Stimulated activated CD8-positive, alpha-beta memory T cell treated with anti-CD3 and anti-CD28 coated beads, Interleukin-2, amount 100 ng/mL, for 48 hours (primary cell): ENCODE data around the gene IL1RAPL2.

Experiments used
- DNase-seq, 2 donors: peaks; one replicate each; pipeline ENCODE4 v3.0.0-alpha.2; 2020; ENCODE audit warnings: low read depth in 2 of 2

Gene IL1RAPL2

GRCh38 chrX:105267167-105267566 lies 701.2 kb downstream of the IL1RAPL2 start:
- no peak for DNase-seq

- DNase-seq = no peak
Measured at GRCh38 chrX:105269386-105269785, 703.4 kb downstream of the IL1RAPL2 start.

GRCh38 chrX:105273326-105273725 lies 707.3 kb downstream of the IL1RAPL2 start:
- no peak for DNase-seq

- DNase-seq = no peak
Measured at GRCh38 chrX:105274091-105274490, 708.1 kb downstream of the IL1RAPL2 start.

- DNase-seq = no peak
Measured at GRCh38 chrX:105277132-105277531, 711.1 kb downstream of the IL1RAPL2 start.

- no peak for DNase-seq
Measured at GRCh38 chrX:105282077-105282476, 716.1 kb downstream of the IL1RAPL2 start.

- no peak for DNase-seq
Measured at GRCh38 chrX:105297041-105297440, 731.0 kb downstream of the IL1RAPL2 start.

- DNase-seq = no peak
Measured at GRCh38 chrX:105299286-105299685, 733.3 kb downstream of the IL1RAPL2 start.

- no peak for DNase-seq
Measured at GRCh38 chrX:105302246-105302645, 736.2 kb downstream of the IL1RAPL2 start.

- no peak for DNase-seq
Measured at GRCh38 chrX:105307762-105308161, 741.8 kb downstream of the IL1RAPL2 start.

- no peak for DNase-seq
Measured at GRCh38 chrX:105313596-105313995, 747.6 kb downstream of the IL1RAPL2 start.

- DNase-seq = no peak
Measured at GRCh38 chrX:105314458-105314857, 748.5 kb downstream of the IL1RAPL2 start.

- no peak for DNase-seq
Measured at GRCh38 chrX:105315248-105315647, 749.2 kb downstream of the IL1RAPL2 start.

GRCh38 chrX:105317117-105317516 lies 751.1 kb downstream of the IL1RAPL2 start:
- no peak for DNase-seq

- DNase-seq = no peak
Measured at GRCh38 chrX:105323928-105324327, 757.9 kb downstream of the IL1RAPL2 start.

- DNase-seq = no peak
Measured at GRCh38 chrX:105328773-105329172, 762.8 kb downstream of the IL1RAPL2 start.

- no peak for DNase-seq
Measured at GRCh38 chrX:105331244-105331643, 765.2 kb downstream of the IL1RAPL2 start.

GRCh38 chrX:105347373-105347772 lies 781.4 kb downstream of the IL1RAPL2 start:
- no peak for DNase-seq

GRCh38 chrX:105349476-105349875 lies 783.5 kb downstream of the IL1RAPL2 start:
- DNase-seq = no peak

- DNase-seq = no peak
Measured at GRCh38 chrX:105375816-105376215, 809.8 kb downstream of the IL1RAPL2 start.

- no peak for DNase-seq
Measured at GRCh38 chrX:105424729-105425128, 858.7 kb downstream of the IL1RAPL2 start.

- no peak for DNase-seq
Measured at GRCh38 chrX:105451401-105451800, 885.4 kb downstream of the IL1RAPL2 start.

GRCh38 chrX:105458846-105459245 lies 892.8 kb downstream of the IL1RAPL2 start:
- no peak for DNase-seq

GRCh38 chrX:105460376-105460775 lies 894.4 kb downstream of the IL1RAPL2 start:
- DNase-seq = no peak

- DNase-seq = no peak
Measured at GRCh38 chrX:105461016-105461415, 895.0 kb downstream of the IL1RAPL2 start.
